Measurements from ENCODE around the gene BTG3.
A peak's percentile ranks its signal among the peaks of the same experiment; 100 is the strongest.

BTG3 gene

GRCh38 chr21:17583898-17584297, 28.8 kb downstream of the BTG3 start:
- no peak for DNase-seq

GRCh38 chr21:17580319-17580718, 32.4 kb downstream of the BTG3 start:
- no peak for DNase-seq

GRCh38 chr21:17578876-17579275, 33.8 kb downstream of the BTG3 start:
- DNase-seq = no peak

- no peak for DNase-seq
Measured at GRCh38 chr21:17578162-17578561, 34.5 kb downstream of the BTG3 start.

GRCh38 chr21:17577701-17578100, 35.0 kb downstream of the BTG3 start:
- DNase-seq = no peak

GRCh38 chr21:17576080-17576835, 36.4 kb downstream of the BTG3 start:
- no peak for DNase-seq

- DNase-seq = no peak
Measured at GRCh38 chr21:17575076-17575475, 37.6 kb downstream of the BTG3 start.

- DNase-seq = no peak
Measured at GRCh38 chr21:17572431-17572830, 40.3 kb downstream of the BTG3 start.

- DNase-seq = no peak
Measured at GRCh38 chr21:17570786-17571185, 41.9 kb downstream of the BTG3 start.

- DNase-seq = no peak
Measured at GRCh38 chr21:17560377-17561025, 52.2 kb downstream of the BTG3 start.

- peak; percentile 20 for DNase-seq
Measured at GRCh38 chr21:17554679-17555465, 57.8 kb downstream of the BTG3 start.

GRCh38 chr21:17554120-17554519, 58.6 kb downstream of the BTG3 start:
- DNase-seq = no peak

GRCh38 chr21:17552410-17552809, 60.3 kb downstream of the BTG3 start:
- DNase-seq = no peak

- no peak for DNase-seq
Measured at GRCh38 chr21:17550671-17551308, 61.9 kb downstream of the BTG3 start.

- peak; percentile 15 for DNase-seq
Measured at GRCh38 chr21:17548262-17548661, 64.4 kb downstream of the BTG3 start.

GRCh38 chr21:17545007-17545406, 67.7 kb downstream of the BTG3 start:
- DNase-seq = no peak

Measured in inflammatory macrophage treated with lipopolysaccharide for 4 hours (primary cell).